IPS-15b (cell line): Measurements from ENCODE around the gene PPOX.

Experiments used
- H3K27me3 ChIP-seq: one replicate; pipeline ENCODE4 v1.6.1; 2013; ENCODE audit warnings: low read length; ENCODE audit not compliant: control insufficient read depth, insufficient read depth
- H3K36me3 ChIP-seq: one replicate; pipeline ENCODE4 v1.6.1; 2013; ENCODE audit warnings: low read length; ENCODE audit not compliant: control insufficient read depth, insufficient read depth
- H3K4me1 ChIP-seq: one replicate; pipeline ENCODE4 v1.6.1; 2013; ENCODE audit warnings: mild to moderate bottlenecking, low read length; ENCODE audit not compliant: control insufficient read depth, insufficient read depth
- H3K4me3 ChIP-seq: one replicate; pipeline ENCODE4 v1.5.1; 2013; ENCODE audit warnings: low read depth, low read length
- H3K9ac ChIP-seq: one replicate; pipeline ENCODE4 v1.6.1; 2013; ENCODE audit warnings: low read depth, mild to moderate bottlenecking, low read length
- H3K9me3 ChIP-seq: one replicate; pipeline ENCODE4 v1.6.1; 2013; ENCODE audit warnings: mild to moderate bottlenecking, low read length; ENCODE audit not compliant: control insufficient read depth, insufficient read depth

The PPOX gene

DNA sequence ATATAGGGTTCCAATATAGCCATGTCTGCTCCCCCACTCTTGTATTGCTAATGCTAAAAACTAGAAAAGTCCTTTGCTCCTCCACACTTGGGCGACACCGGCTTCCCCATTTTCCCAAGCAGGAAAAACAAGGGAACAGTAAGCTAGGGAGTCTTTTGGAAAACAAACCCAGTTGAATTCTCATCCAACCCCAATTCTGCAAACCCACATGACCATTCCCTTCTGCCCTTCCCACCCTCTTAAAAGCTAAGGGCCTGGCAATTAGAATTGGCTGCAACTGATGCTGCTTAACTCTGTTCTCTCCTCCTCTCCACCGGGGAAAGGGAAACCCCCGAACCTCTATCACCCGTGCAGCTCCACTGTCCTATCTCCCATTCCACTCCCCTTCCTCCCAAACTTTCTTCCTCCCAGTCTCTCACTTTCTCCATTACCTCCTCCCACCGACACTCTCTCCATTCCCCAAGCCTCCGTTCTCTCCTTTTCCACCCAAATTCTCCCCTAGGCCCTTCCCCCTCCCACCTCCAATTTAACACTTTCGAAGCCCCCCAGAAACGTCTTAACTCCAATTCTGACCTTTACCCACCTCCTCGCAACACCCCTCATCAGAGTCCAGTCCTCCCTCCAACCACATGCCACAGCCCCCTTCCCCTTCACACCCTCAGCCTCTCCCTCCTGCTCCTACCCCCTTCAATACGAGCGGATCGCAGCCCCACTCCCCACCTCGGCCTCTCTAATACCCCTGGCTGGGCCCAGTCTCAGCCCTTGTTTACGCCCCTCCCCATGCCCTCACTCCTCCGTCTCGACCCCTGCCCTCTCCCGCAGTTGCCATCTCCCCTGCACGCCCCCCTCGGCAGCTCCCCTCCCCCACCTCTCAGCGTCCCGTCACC lies 34.5 kb upstream of the PPOX start:
- no peaks in the 10 kb centered on the region for H3K36me3 ChIP-seq
- peak overlapping the region; percentile 72 for H3K4me3 ChIP-seq
- H3K4me1 ChIP-seq, result peaks cover 6% of the 10 kb centered on the region
- H3K9ac ChIP-seq, result peak overlapping the region; percentile 67
- H3K27me3 ChIP-seq, result no peaks in the 10 kb centered on the region
- no peaks in the 10 kb centered on the region for H3K9me3 ChIP-seq

DNA sequence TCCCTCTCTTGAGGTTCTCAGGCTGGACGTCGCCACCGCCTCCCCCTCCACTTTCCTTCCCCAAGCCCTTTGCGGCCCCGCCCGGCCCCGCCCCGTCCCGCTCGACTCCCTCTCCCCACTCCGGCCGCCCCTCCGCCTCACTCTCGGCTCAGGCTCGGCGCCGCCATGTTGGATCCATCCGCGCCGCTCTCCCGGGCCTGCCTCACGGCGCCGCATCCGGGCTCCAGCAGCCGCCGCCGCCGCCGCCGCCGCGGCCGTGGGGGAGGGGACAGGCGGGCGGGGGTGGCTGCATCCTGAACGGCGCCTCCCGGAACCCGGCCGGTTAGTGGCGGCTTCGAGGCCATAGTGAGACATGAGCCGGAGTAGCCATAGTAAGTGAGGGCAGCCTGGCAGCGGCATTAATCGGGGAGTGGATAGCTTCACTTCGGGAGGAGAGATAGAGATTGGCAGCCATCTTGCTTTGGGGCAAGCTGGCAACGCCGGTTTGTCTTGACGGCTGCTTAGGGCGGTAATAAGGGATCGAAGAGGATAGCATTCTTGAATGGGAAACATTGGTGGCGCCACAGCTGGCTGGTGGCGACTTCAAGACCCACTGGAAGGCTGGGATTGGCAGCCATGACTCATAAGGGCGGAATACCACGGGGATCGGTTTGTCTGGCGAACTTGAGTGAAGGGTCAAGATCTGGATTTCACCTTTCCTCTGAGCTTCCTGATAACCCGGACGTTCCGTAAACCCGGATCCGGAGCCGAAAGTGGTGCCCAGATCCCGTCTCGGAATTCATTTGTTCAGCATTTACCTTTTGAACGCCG lies 33.6 kb upstream of the PPOX start, which contains the start of gene DEDD:
Gene DEDD, minus strand, starts transcription at position 258 of the 810 bp plus-strand sequence. CDS start 8,205 bp downstream, outside the sequence.
- Histone ChIP-seq H3K9ac (peak within 1 kb of the TSS; percentile 91), H3K27me3 (no peaks in the 10 kb centered on the region), H3K4me3 (peak within 1 kb of the TSS; percentile 72), H3K4me1 (peaks cover 6% of the 10 kb centered on the region), H3K36me3 (no peaks in the 10 kb centered on the region), H3K9me3 (no peaks in the 10 kb centered on the region)

GRCh38 chr1:161133220-161133740 lies 32.9 kb upstream of the PPOX start:
- Histone ChIP-seq H3K9me3 (no peaks in the 10 kb centered on the region), H3K4me3 (peak overlapping the region; percentile 72), H3K9ac (peak overlapping the region; percentile 91), H3K36me3 (no peaks in the 10 kb centered on the region), H3K27me3 (no peaks in the 10 kb centered on the region), H3K4me1 (peaks cover 6% of the 10 kb centered on the region)

DNA sequence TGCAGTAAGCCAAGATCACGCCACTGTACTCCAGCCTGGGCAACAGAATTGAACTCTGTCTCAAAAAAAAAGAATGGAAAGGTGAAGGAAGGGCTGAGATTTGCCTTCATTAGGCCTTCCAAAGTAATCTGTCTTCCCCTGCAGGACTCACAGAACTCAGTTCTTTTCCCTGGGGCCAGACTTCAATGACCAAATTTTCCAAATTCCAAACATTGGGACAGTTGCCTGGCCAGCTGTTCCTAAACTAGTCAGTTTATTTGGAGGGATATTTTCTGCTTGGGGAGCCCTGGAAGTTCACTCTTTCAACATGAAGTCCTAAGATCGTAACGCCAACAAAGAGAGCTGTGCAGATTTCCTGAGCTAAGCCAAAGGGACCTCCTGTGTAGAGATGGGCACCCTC lies 28.3 kb upstream of the PPOX start:
- H3K4me3 ChIP-seq, result no peak overlapping the region
- H3K9ac ChIP-seq, result no peak overlapping the region
- H3K36me3 ChIP-seq, result no peaks in the 10 kb centered on the region
- no peaks in the 10 kb centered on the region for H3K27me3 ChIP-seq
- H3K9me3 ChIP-seq, result no peaks in the 10 kb centered on the region
- H3K4me1 ChIP-seq, result no peaks in the 10 kb centered on the region

DNA sequence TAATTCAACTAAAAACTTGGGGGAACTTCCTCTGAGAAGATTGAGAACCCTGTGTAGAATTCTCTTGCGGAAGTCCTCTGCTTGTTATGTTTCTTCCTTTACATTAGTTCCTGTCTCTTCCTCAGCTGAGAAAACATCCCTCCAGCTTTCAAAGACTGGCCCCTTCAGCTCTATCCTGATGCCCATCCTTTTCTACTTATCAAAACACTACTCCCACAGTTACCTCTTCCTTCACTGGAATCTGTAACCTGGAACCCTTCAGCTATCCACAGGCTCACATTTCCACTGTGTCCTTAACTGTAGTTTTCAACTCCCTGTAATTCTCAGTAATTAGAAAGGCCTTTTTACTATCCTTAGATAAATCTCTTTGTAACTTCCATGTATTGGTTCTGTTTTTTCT lies 27.8 kb upstream of the PPOX start:
- Histone ChIP-seq H3K27me3 (no peaks in the 10 kb centered on the region), H3K36me3 (no peaks in the 10 kb centered on the region), H3K9me3 (no peaks in the 10 kb centered on the region), H3K4me1 (no peaks in the 10 kb centered on the region), H3K9ac (no peak overlapping the region), H3K4me3 (no peak overlapping the region)

DNA sequence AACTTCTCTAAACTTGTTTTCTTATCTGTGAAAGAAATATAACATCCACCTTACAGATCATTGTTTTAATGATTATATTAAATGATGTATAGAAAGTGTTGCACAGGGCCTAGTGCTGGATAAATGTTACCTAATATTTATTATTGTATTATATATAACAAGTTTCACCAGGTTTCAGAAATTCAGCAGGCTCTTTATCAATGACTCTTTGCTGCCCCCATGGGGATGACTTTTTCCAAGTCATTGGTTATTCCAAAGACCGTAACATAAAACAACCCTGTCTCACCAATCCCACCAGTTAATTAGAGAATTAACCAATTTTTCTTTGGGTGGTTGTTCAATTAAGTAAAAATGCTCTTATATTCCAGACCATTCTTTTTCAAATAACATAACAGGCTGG lies 26.5 kb upstream of the PPOX start:
- Histone ChIP-seq H3K4me1 (no peaks in the 10 kb centered on the region), H3K9ac (no peak overlapping the region), H3K36me3 (no peaks in the 10 kb centered on the region), H3K4me3 (no peak overlapping the region), H3K27me3 (no peaks in the 10 kb centered on the region), H3K9me3 (no peaks in the 10 kb centered on the region)

- no peaks in the 10 kb centered on the region for H3K9me3 ChIP-seq
- H3K4me1 ChIP-seq, result no peaks in the 10 kb centered on the region
- H3K36me3 ChIP-seq, result no peaks in the 10 kb centered on the region
- no peak overlapping the region for H3K9ac ChIP-seq
- H3K4me3 ChIP-seq, result no peak overlapping the region
- H3K27me3 ChIP-seq, result no peaks in the 10 kb centered on the region
Observed at GRCh38 chr1:161140755-161141400, 25.3 kb upstream of the PPOX start.

DNA sequence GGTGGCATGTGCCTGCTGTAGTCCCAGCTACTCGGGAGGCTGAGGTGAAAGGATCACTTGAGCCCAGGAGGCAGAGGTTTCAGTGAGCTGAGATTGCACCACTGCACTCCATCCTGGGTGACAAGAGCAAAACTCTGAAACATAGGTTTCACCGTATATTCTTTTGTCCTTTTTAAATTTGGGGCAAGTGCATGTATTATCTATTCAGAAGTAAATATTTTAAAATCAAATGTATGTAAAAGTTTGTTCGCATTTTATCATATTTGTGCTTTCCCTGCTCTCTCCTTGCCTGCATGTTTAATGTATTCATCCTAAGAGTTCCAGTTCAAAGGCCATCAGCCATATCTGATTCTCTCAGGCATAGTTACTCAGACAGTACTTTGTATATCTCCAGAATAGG lies 20.4 kb upstream of the PPOX start:
- no peak overlapping the region for H3K4me3 ChIP-seq
- H3K4me1 ChIP-seq, result no peaks in the 10 kb centered on the region
- H3K36me3 ChIP-seq, result no peaks in the 10 kb centered on the region
- H3K9me3 ChIP-seq, result no peaks in the 10 kb centered on the region
- no peaks in the 10 kb centered on the region for H3K27me3 ChIP-seq
- H3K9ac ChIP-seq, result no peak overlapping the region

DNA sequence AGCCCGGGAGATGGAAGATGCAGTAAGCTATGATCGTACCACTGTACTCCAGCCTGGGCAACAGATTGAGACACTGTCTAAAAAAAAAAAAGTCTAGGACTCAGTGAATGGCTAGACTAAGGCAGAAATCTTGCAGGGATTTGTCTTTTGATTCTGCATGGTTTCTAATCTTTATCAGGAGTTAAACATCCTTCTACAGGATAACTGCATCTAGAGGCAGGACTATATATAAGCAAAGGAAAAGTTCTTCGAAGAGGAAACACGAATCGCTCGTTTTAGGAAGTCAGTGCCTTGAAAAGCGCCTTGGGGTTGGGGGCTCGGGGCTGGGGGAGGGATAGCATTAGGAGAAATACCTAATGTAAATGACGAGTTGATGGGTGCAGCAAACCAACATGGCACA lies 13.1 kb upstream of the PPOX start:
- Histone ChIP-seq H3K4me1 (no peaks in the 10 kb centered on the region), H3K9ac (no peak overlapping the region), H3K27me3 (no peaks in the 10 kb centered on the region), H3K36me3 (no peaks in the 10 kb centered on the region), H3K4me3 (peak overlapping the region; percentile 92), H3K9me3 (no peaks in the 10 kb centered on the region)

DNA sequence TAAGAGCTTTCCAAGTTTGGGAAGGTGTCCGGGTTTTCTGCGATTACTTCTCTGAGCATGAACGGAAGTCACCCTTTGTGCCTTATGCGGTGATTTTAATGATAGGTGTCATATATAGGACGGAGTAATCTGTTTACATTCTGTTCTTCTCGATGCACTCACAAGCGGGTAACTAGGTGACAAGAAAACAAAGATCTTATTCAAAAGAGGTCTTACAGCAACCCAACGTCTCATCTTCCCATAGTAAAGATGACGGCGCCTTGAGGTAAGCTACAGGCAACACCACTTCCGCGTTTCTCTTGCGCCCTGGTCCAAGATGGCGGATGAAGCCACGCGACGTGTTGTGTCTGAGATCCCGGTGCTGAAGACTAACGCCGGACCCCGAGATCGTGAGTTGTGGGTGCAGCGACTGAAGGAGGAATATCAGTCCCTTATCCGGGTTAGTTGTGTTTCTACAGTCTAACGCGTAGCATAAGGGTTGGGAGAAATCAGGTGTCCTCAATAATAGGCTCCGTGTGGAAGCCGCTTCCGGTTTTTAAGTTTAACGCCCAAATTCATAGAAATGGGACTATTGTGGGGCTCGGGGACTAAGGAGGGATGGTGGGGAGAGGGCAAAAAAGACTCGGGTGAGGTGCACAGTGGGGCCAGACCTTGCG lies 12.4 kb upstream of the PPOX start, which contains the start of gene UFC1:
Gene UFC1, plus strand, starts transcription at position 297 of the 656 bp plus-strand sequence. Its CDS starts 20 bp downstream, at position 317.
- peak within 1 kb of the TSS; percentile 92 for H3K4me3 ChIP-seq
- H3K36me3 ChIP-seq, result no peaks in the 10 kb centered on the region
- no peaks in the 10 kb centered on the region for H3K9me3 ChIP-seq
- no peaks in the 10 kb centered on the region for H3K27me3 ChIP-seq
- H3K4me1 ChIP-seq, result no peaks in the 10 kb centered on the region
- peak within 1 kb of the TSS; percentile 98 for H3K9ac ChIP-seq

DNA sequence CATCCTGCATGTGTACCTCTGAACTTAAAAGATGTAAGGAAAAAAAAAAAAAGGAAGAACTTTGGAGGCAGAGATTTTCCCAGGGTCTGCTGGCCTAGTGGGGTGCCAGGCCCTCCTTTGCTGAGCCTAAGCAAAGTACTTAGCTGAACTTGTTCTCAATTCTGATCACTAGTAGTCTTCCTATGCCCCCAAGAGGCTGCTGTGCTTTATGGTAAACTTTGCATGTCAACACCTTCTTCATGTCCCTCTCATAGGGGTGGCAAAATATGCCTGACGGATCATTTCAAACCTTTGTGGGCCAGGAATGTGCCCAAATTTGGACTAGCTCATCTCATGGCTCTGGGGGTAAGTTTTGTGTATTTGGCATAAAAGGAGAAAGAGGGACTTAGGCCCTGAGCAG lies 8.4 kb upstream of the PPOX start:
- Histone ChIP-seq H3K4me1 (no peaks in the 10 kb centered on the region), H3K9me3 (no peaks in the 10 kb centered on the region), H3K27me3 (no peaks in the 10 kb centered on the region), H3K9ac (no peak overlapping the region), H3K4me3 (no peak overlapping the region), H3K36me3 (peaks cover 5% of the 10 kb centered on the region)
